Uterus (tissue), 2 donors: ENCODE measurements around the gene ADIPOR2.
"Not testable (repeated sequence)": the region's sequence is repeated elsewhere in the genome, so short reads cannot be mapped to it uniquely, and the experiment has no call there.

Experiments used
- POLR2A ChIP-seq, 2 donors: fragments of 450-650 bp; IDR thresholded peaks; one replicate each; pipeline ENCODE4 v1.6.1; 2016; ENCODE audit warnings: antibody characterized with exemption in 2 of 2, mild to moderate bottlenecking in 1 of 2, moderate library complexity in 1 of 2
- TF ChIP-seq, protein P1 (sequence below), 4 experiments: fragments of 200-600 bp in 2 of 4; fragments of 450-650 bp in 2 of 4; sonication (generic) in 2 of 4; IDR thresholded peaks; one replicate each; pipeline ENCODE4 v1.5.1; 2016 to 2019; ENCODE audit warnings: antibody characterized with exemption in 4 of 4, mild to moderate bottlenecking in 2 of 4, moderate library complexity in 1 of 4

- TF ChIP-seq, protein P1, sequence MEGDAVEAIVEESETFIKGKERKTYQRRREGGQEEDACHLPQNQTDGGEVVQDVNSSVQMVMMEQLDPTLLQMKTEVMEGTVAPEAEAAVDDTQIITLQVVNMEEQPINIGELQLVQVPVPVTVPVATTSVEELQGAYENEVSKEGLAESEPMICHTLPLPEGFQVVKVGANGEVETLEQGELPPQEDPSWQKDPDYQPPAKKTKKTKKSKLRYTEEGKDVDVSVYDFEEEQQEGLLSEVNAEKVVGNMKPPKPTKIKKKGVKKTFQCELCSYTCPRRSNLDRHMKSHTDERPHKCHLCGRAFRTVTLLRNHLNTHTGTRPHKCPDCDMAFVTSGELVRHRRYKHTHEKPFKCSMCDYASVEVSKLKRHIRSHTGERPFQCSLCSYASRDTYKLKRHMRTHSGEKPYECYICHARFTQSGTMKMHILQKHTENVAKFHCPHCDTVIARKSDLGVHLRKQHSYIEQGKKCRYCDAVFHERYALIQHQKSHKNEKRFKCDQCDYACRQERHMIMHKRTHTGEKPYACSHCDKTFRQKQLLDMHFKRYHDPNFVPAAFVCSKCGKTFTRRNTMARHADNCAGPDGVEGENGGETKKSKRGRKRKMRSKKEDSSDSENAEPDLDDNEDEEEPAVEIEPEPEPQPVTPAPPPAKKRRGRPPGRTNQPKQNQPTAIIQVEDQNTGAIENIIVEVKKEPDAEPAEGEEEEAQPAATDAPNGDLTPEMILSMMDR (IDR thresholded peaks at IDR 0.05) = not testable (repeated sequence)
- TF ChIP-seq POLR2A (IDR thresholded peaks at IDR 0.05) = not testable (repeated sequence)
These were observed 24.6 kb downstream of the ADIPOR2 start for GRCh38 chr12:1715459-1715858.
